Smooth muscle cell (in vitro differentiated cells): ENCODE data around the gene SCYGR8. TPM values are rescaled to one million over a fixed set of nuclear protein-coding genes. Genes with fewer than 3 reads are reported as not detected.

Experiments
- DNase-seq: peaks from one replicate; lab custom pipeline; 2025; ENCODE audit not compliant: unreplicated experiment; lab: John Stamatoyannopoulos, UW
- H2AFZ ChIP-seq: fragments of 200-600 bp; sonication (generic); 2 replicates; pipeline ENCODE4 v1.6.0; 2016; ENCODE audit warnings: antibody characterized with exemption, low read depth, mild to moderate bottlenecking
- H3F3A ChIP-seq: fragments of 200-600 bp; sonication (generic); 2 replicates; pipeline ENCODE4 v1.6.0; 2017; ENCODE audit warnings: antibody characterized with exemption, low read depth
- H3K27ac ChIP-seq: fragments of 200-600 bp; sonication (generic); 2 replicates; pipeline ENCODE4 v1.5.1; 2016; ENCODE audit warnings: low read depth, mild to moderate bottlenecking
- H3K27me3 ChIP-seq: fragments of 200-600 bp; sonication (generic); 2 replicates; pipeline ENCODE4 v1.6.1; 2016; ENCODE audit warnings: low read depth, mild to moderate bottlenecking
- H3K36me3 ChIP-seq: fragments of 200-600 bp; sonication (generic); 2 replicates; pipeline ENCODE4 v1.5.1; 2016; ENCODE audit warnings: low read depth
- H3K4me1 ChIP-seq: fragments of 200-600 bp; sonication (generic); 2 replicates; pipeline ENCODE4 v1.5.1; 2016; ENCODE audit warnings: low read depth
- H3K4me2 ChIP-seq: fragments of 200-600 bp; sonication (generic); 2 replicates; pipeline ENCODE4 v1.6.0; 2016; ENCODE audit warnings: mild to moderate bottlenecking
- H3K4me3 ChIP-seq: fragments of 200-600 bp; sonication (generic); 2 replicates; pipeline ENCODE4 v1.5.1; 2016; ENCODE audit warnings: mild to moderate bottlenecking
- H3K79me2 ChIP-seq: fragments of 200-600 bp; sonication (generic); 2 replicates; pipeline ENCODE4 v1.6.0; 2016; ENCODE audit warnings: low read depth, mild to moderate bottlenecking
- H3K9ac ChIP-seq: fragments of 200-600 bp; sonication (generic); 2 replicates; pipeline ENCODE4 v1.6.0; 2016; ENCODE audit warnings: low read depth
- H3K9me3 ChIP-seq: fragments of 200-600 bp; sonication (generic); replicated peaks from 2 replicates; pipeline ENCODE4 v1.5.1; 2016; ENCODE audit warnings: low read depth
- H4K20me1 ChIP-seq: fragments of 200-600 bp; sonication (generic); 2 replicates; pipeline ENCODE4 v1.6.0; 2016; ENCODE audit warnings: low read depth
- CTCF ChIP-seq: fragments of 200-600 bp; sonication (generic); IDR thresholded peaks from 2 replicates; pipeline ENCODE4 v1.5.1; 2017; ENCODE audit warnings: borderline replicate concordance, mild to moderate bottlenecking, antibody characterized with exemption; ENCODE audit not compliant: insufficient read depth, poor library complexity, severe bottlenecking
- WGBS: methylation state at CpG from one replicate; pipeline ENCODE4 v1.1.7; 2016; ENCODE audit warnings: low lambda C conversion rate; 5-methylcytosine and 5-hydroxymethylcytosine counted together
- polyA plus RNA-seq: library from polyadenylated mRNA; unstranded; fragments of >200 nt; fragmentation: Nextera tagmentation; extraction: Ambion mirVana; gene quantifications from 2 replicates; pipeline ENCODE4 v1.2.1, GENCODE V29; 2016
- small RNA-seq: library from RNA; depleted of rRNA; stranded (forward); fragments of <200 nt; gene quantifications from one replicate; pipeline ENCODE3, GENCODE V24; 2014
- total RNA-seq: library from RNA; depleted of rRNA; stranded (reverse); fragments of >200 nt; gene quantifications from 2 replicates; pipeline ENCODE4 v1.2.3, GENCODE V29; 2014

SCYGR8 gene
- total and polyA plus RNA-seq, 2 experiments from 2014 or later: not detected

GRCh38 chr2:227788561-227789018, 42.9 kb downstream of the SCYGR8 start:
- TF ChIP-seq CTCF: no peak
- no peaks in the 10 kb centered on the region for H3K79me2 ChIP-seq
- no peak for DNase-seq
- no peak overlapping the region for H3K4me3 ChIP-seq
- H4K20me1 ChIP-seq: no peaks in the 10 kb centered on the region
- peaks cover 4% of the 10 kb centered on the region for H3K4me1 ChIP-seq
- 88% methylated on average over 4 of the region's 4 CpGs for WGBS
- no peak overlapping the region for H2AFZ ChIP-seq
- no peaks in the 10 kb centered on the region for H3F3A ChIP-seq
- no peak overlapping the region for H3K9ac ChIP-seq
- H3K9me3 ChIP-seq: no peaks in the 10 kb centered on the region
- no peaks in the 10 kb centered on the region for H3K27me3 ChIP-seq
- no peak overlapping the region for H3K4me2 ChIP-seq
- no peak overlapping the region for H3K27ac ChIP-seq
- H3K36me3 ChIP-seq: no peaks in the 10 kb centered on the region

GRCh38 chr2:227789803-227790202, 44.1 kb downstream of the SCYGR8 start:
- WGBS: 79% methylated on average over 4 of the region's 4 CpGs
- Histone ChIP-seq H4K20me1 (no peaks in the 10 kb centered on the region), H3K27ac (no peak overlapping the region), H3K4me3 (no peak overlapping the region), H2AFZ (no peak overlapping the region), H3K27me3 (no peaks in the 10 kb centered on the region), H3K4me2 (no peak overlapping the region), H3K79me2 (no peaks in the 10 kb centered on the region), H3F3A (no peaks in the 10 kb centered on the region), H3K4me1 (peaks cover 4% of the 10 kb centered on the region), H3K9ac (no peak overlapping the region), H3K9me3 (no peaks in the 10 kb centered on the region), H3K36me3 (no peaks in the 10 kb centered on the region)
- no peak for DNase-seq
- no peak for TF ChIP-seq CTCF

- H3K4me1 ChIP-seq: no peaks in the 10 kb centered on the region
- H3F3A ChIP-seq: no peaks in the 10 kb centered on the region
- DNase-seq: no peak
- H3K4me3 ChIP-seq: no peak overlapping the region
- H4K20me1 ChIP-seq: no peaks in the 10 kb centered on the region
- no peaks in the 10 kb centered on the region for H3K79me2 ChIP-seq
- H3K4me2 ChIP-seq: no peak overlapping the region
- no peaks in the 10 kb centered on the region for H3K9me3 ChIP-seq
- TF ChIP-seq CTCF: no peak
- no peak overlapping the region for H2AFZ ChIP-seq
- 88% methylated on average over 5 of the region's 5 CpGs for WGBS
- H3K27ac ChIP-seq: no peak overlapping the region
- no peak overlapping the region for H3K9ac ChIP-seq
- H3K27me3 ChIP-seq: no peaks in the 10 kb centered on the region
- H3K36me3 ChIP-seq: no peaks in the 10 kb centered on the region
Observed at GRCh38 chr2:227793148-227793712, 47.5 kb downstream of the SCYGR8 start.

Small RNAs within 50 kb of the gene (small RNA-seq; reads per million reads assigned to genes)
- not detected for gene RNA5SP121
- gene SNRPGP8: not detected

Other genes starting within 250 kb of the SCYGR8 start
- not detected in 2 replicates for gene SCYGR2, start 147.0 kb upstream of the SCYGR8 start, total RNA-seq
- not detected in 2 replicates for gene SCYGR2, start 147.0 kb upstream of the SCYGR8 start, polyA plus RNA-seq
- not detected in 2 replicates for gene SCYGR3, start 131.1 kb upstream of the SCYGR8 start, total RNA-seq
- not detected in 2 replicates for gene SCYGR3, start 131.1 kb upstream of the SCYGR8 start, polyA plus RNA-seq
- not detected in 2 replicates for gene SCYGR4, start 128.4 kb upstream of the SCYGR8 start, total RNA-seq
- 0.34 TPM in 1 of 2 replicates, not detected in the other for gene SCYGR4, start 128.4 kb upstream of the SCYGR8 start, polyA plus RNA-seq
- gene SCYGR5, start 79.1 kb upstream of the SCYGR8 start, total RNA-seq: not detected in 2 replicates
- gene SCYGR5, start 79.1 kb upstream of the SCYGR8 start, polyA plus RNA-seq: not detected in 2 replicates
- gene SLC19A3, start 27.9 kb upstream of the SCYGR8 start, total RNA-seq: 5.0 and 7.2 TPM in 2 replicates
- gene SLC19A3, start 27.9 kb upstream of the SCYGR8 start, polyA plus RNA-seq: 3.5 and 4.5 TPM in 2 replicates
- not detected in 2 replicates for gene SCYGR6, start 21.1 kb upstream of the SCYGR8 start, total RNA-seq
- gene SCYGR6, start 21.1 kb upstream of the SCYGR8 start, polyA plus RNA-seq: not detected in 2 replicates
- not detected in 2 replicates for gene SCYGR7, start 17.6 kb upstream of the SCYGR8 start, total RNA-seq
- gene SCYGR7, start 17.6 kb upstream of the SCYGR8 start, polyA plus RNA-seq: not detected in 2 replicates
- gene CCL20, start 67.9 kb downstream of the SCYGR8 start, total RNA-seq: 6.7 and 16.4 TPM in 2 replicates
- gene CCL20, start 67.9 kb downstream of the SCYGR8 start, polyA plus RNA-seq: 6.8 and 12.9 TPM in 2 replicates
- not detected in 2 replicates for gene DAW1, start 125.7 kb downstream of the SCYGR8 start, total RNA-seq
- gene DAW1, start 125.7 kb downstream of the SCYGR8 start, polyA plus RNA-seq: not detected in 2 replicates